ENCODE data around the gene DUSP28.

DNA sequence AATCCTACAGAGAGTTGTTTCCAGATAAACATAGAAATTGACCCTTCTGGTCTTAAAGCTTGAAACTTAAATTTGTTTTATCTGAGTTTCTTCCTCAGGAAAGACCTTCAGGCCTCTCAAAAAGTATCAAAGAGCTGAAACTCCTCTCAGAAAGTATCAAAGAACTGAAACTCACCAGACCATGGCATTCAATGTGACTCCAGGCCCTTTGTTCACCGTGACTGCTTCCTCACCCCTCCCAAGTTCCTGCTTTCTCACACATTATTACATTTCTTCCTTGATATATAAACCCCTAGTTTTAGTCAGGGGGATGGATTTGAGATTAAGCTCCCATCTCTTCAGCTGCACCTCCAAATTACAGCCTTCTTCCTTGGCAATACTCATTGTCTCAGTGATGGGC is 8.3 kb upstream of the DUSP28 start:
- TF ChIP-seq POLR2A (IDR thresholded peaks at IDR 0.05) (no peak), CTCF (IDR thresholded peaks at IDR 0.05) (no peak)

All from ovary (tissue), 3 donors.